Uterus (tissue), 4 donors: ENCODE results near the gene HSPBAP1. TPM values are rescaled to one million over a fixed set of nuclear protein-coding genes. Genes with fewer than 3 reads are reported as not detected.

Source experiments
- DNase-seq, 2 donors: peaks; one replicate each; pipeline ENCODE4 v3.0.0-alpha.2; 2019 to 2020
- H3K27ac ChIP-seq, 2 donors: fragments of 200-600 bp; sonication (generic); 1 replicate in 1 of 2; 2 replicates in 1 of 2; pipeline ENCODE4 v1.5.1; 2016 to 2018
- H3K27me3 ChIP-seq, 2 donors: fragments of 200-600 bp; sonication (generic); one replicate each; pipeline ENCODE4 v1.5.1; 2018 to 2019; ENCODE audit warnings: control low read depth in 1 of 2
- H3K36me3 ChIP-seq, 2 donors: fragments of 200-600 bp; sonication (generic); one replicate each; pipeline ENCODE4 v1.5.1; 2019; ENCODE audit warnings: control low read depth in 1 of 2
- H3K4me1 ChIP-seq, 2 donors: fragments of 200-600 bp; sonication (generic); one replicate each; pipeline ENCODE4 v1.5.1; 2018 to 2019; ENCODE audit warnings: control low read depth in 1 of 2
- H3K4me3 ChIP-seq, 2 donors: fragments of 200-600 bp; sonication (generic); 1 replicate in 1 of 2; 2 replicates in 1 of 2; pipeline ENCODE4 v1.5.1; 2018 to 2019; ENCODE audit warnings: mild to moderate bottlenecking in 1 of 2
- H3K9me3 ChIP-seq, 2 donors: fragments of 200-600 bp; sonication (generic); one replicate each; pipeline ENCODE4 v1.5.1; 2019; ENCODE audit warnings: control low read depth in 1 of 2
- CTCF ChIP-seq, 4 experiments: fragments of 200-600 bp in 2 of 4; fragments of 450-650 bp in 2 of 4; sonication (generic) in 2 of 4; IDR thresholded peaks; one replicate each; pipeline ENCODE4 v1.5.1; 2016 to 2019; ENCODE audit warnings: antibody characterized with exemption in 4 of 4, mild to moderate bottlenecking in 2 of 4, moderate library complexity in 1 of 4
- POLR2A ChIP-seq, 2 donors: fragments of 450-650 bp; IDR thresholded peaks; one replicate each; pipeline ENCODE4 v1.6.1; 2016; ENCODE audit warnings: antibody characterized with exemption in 2 of 2, mild to moderate bottlenecking in 1 of 2, moderate library complexity in 1 of 2
- intact Hi-C: fragments of 100-400 bp; cut with DNase I; formaldehyde crosslinking; loops from one replicate; pipeline ENCODE4 v1.15.1; 2023; ENCODE audit warnings: low total_unique reads
- total RNA-seq, 4 donors: library from RNA; depleted of rRNA in 3 of 4; stranded (reverse); fragments of >200 nt in 3 of 4; gene quantifications; one replicate each; pipeline versions ENCODE4 v1.1.0 to v1.2.4, GENCODE V29; 2014 to 2023
- donor health status: DM: yes; HTN: yes; CAD: no.

HSPBAP1 gene
- total RNA-seq, 4 donors from 2014 or later, result 3.1 to 25.9 (median 11.7) TPM

GRCh38 chr3:122767540-122768372, 25.9 kb downstream of the HSPBAP1 start:
- no peaks in the 10 kb centered on the region for H3K36me3 ChIP-seq
- no peaks in the 10 kb centered on the region for H3K27me3 ChIP-seq
- no peaks in the 10 kb centered on the region for H3K4me1 ChIP-seq
- no peaks in the 10 kb centered on the region for H3K9me3 ChIP-seq
- DNase-seq, result no peak
- no peak overlapping the region for H3K4me3 ChIP-seq
- no peak for TF ChIP-seq CTCF (IDR thresholded peaks at IDR 0.05)
- no peak for TF ChIP-seq POLR2A (IDR thresholded peaks at IDR 0.05)
- intact Hi-C loops, result no loop called here
- H3K27ac ChIP-seq, result no peak overlapping the region

GRCh38 chr3:122766430-122766829, 27.2 kb downstream of the HSPBAP1 start:
- H3K4me3 ChIP-seq, result no peak overlapping the region
- TF ChIP-seq CTCF (IDR thresholded peaks at IDR 0.05) (no peak), POLR2A (IDR thresholded peaks at IDR 0.05) (no peak)
- intact Hi-C loops, result no loop called here
- H3K27me3 ChIP-seq, result no peaks in the 10 kb centered on the region
- H3K9me3 ChIP-seq, result no peaks in the 10 kb centered on the region
- no peak overlapping the region for H3K27ac ChIP-seq
- DNase-seq, result no peak
- H3K36me3 ChIP-seq, result no peaks in the 10 kb centered on the region
- H3K4me1 ChIP-seq, result no peaks in the 10 kb centered on the region

- no peaks in the 10 kb centered on the region for H3K9me3 ChIP-seq
- no peak for DNase-seq
- no peaks in the 10 kb centered on the region for H3K36me3 ChIP-seq
- intact Hi-C loops, result no loop called here
- H3K27ac ChIP-seq, result no peak overlapping the region
- H3K27me3 ChIP-seq, result no peaks in the 10 kb centered on the region
- no peaks in the 10 kb centered on the region for H3K4me1 ChIP-seq
- H3K4me3 ChIP-seq, result no peak overlapping the region
- TF ChIP-seq CTCF (IDR thresholded peaks at IDR 0.05) (no peak), POLR2A (IDR thresholded peaks at IDR 0.05) (no peak)
Measured at GRCh38 chr3:122760453-122761271, 33.0 kb downstream of the HSPBAP1 start.

- Histone ChIP-seq H3K4me3 (no peak overlapping the region), H3K9me3 (no peaks in the 10 kb centered on the region), H3K4me1 (no peaks in the 10 kb centered on the region), H3K27ac (no peak overlapping the region), H3K27me3 (no peaks in the 10 kb centered on the region), H3K36me3 (no peaks in the 10 kb centered on the region)
- intact Hi-C loops, result no loop called here
- TF ChIP-seq CTCF (IDR thresholded peaks at IDR 0.05) (no peak), POLR2A (IDR thresholded peaks at IDR 0.05) (no peak)
- DNase-seq, result no peak
Measured at GRCh38 chr3:122758877-122759560, 34.6 kb downstream of the HSPBAP1 start.
